OCI-LY1 (cell line): ENCODE data around the gene TPST1.

ENCODE experiments used
- CTCF ChIP-seq: fragments of 200-600 bp; sonication (generic), shearing (Covaris generic); IDR thresholded peaks from 2 replicates; pipeline ENCODE4 v1.5.1; 2017; ENCODE audit warnings: mild to moderate bottlenecking, antibody characterized with exemption, low read length, moderate library complexity, mixed read lengths
- EZH2 ChIP-seq: fragments of 200-600 bp; sonication (generic), shearing (Covaris generic); IDR thresholded peaks from 2 replicates; pipeline ENCODE4 v1.8.0; 2017; ENCODE audit warnings: borderline replicate concordance, mixed run types, mild to moderate bottlenecking, antibody characterized with exemption, low read length, moderate library complexity, mixed read lengths

- TF ChIP-seq EZH2 = no peak
- no peak for TF ChIP-seq CTCF
Observed at GRCh38 chr7:66178258-66178657, 26.9 kb upstream of the TPST1 start.
